Fibroblast of pulmonary artery (primary cell): ENCODE data around the gene HOXC11.

ENCODE experiments used
- DNase-seq: peaks from one replicate; pipeline ENCODE4 v3.0.0-alpha.2; 2010; ENCODE audit warnings: low read depth
- H3K4me3 ChIP-seq: replicated peaks from 2 replicates; pipeline ENCODE4 v1.5.1; 2011; ENCODE audit warnings: low read depth, mild to moderate bottlenecking, control low read depth, low read length, moderate library complexity
- CTCF ChIP-seq: IDR thresholded peaks from 2 replicates; pipeline ENCODE4 v1.5.1; 2011; ENCODE audit warnings: mild to moderate bottlenecking, control low read depth, low read length, inconsistent platforms; ENCODE audit errors: missing control alignments

Gene HOXC11

GRCh38 chr12:53960187-53961024 is 12.5 kb upstream of the HOXC11 start:
- no peak for DNase-seq
- H3K4me3 ChIP-seq: no peak overlapping the region
- no peak for TF ChIP-seq CTCF

GRCh38 chr12:53961025-53961761 is 11.7 kb upstream of the HOXC11 start:
- TF ChIP-seq CTCF: no peak
- DNase-seq: no peak
- H3K4me3 ChIP-seq: no peak overlapping the region

- H3K4me3 ChIP-seq: no peak overlapping the region
- no peak for DNase-seq
- TF ChIP-seq CTCF: no peak
These were observed 9.9 kb upstream of the HOXC11 start for GRCh38 chr12:53963005-53963404.

GRCh38 chr12:53963434-53964314 is 9.3 kb upstream of the HOXC11 start:
- no peak overlapping the region for H3K4me3 ChIP-seq
- TF ChIP-seq CTCF: no peak
- DNase-seq: no peak

DNA sequence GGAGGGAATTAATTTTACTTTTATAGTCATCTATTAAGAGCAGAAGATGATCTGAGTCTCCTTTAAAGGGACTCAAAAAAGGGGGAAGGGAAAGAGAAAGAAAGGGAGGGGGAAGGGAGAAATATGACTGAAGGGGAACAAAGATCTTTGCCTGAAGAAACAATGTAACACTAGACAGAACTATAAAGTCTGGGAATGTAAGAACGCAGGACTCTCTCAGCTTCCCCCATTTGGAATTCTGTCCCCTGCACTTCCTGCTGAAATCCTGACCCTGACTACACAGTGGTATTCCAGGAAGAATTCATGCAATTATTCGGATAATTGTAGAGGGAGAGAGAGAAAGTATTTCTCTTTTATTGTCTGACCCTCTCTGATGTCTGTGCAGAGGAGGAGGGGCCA is 8.6 kb upstream of the HOXC11 start:
- DNase-seq: no peak
- H3K4me3 ChIP-seq: no peak overlapping the region
- TF ChIP-seq CTCF: no peak

DNA sequence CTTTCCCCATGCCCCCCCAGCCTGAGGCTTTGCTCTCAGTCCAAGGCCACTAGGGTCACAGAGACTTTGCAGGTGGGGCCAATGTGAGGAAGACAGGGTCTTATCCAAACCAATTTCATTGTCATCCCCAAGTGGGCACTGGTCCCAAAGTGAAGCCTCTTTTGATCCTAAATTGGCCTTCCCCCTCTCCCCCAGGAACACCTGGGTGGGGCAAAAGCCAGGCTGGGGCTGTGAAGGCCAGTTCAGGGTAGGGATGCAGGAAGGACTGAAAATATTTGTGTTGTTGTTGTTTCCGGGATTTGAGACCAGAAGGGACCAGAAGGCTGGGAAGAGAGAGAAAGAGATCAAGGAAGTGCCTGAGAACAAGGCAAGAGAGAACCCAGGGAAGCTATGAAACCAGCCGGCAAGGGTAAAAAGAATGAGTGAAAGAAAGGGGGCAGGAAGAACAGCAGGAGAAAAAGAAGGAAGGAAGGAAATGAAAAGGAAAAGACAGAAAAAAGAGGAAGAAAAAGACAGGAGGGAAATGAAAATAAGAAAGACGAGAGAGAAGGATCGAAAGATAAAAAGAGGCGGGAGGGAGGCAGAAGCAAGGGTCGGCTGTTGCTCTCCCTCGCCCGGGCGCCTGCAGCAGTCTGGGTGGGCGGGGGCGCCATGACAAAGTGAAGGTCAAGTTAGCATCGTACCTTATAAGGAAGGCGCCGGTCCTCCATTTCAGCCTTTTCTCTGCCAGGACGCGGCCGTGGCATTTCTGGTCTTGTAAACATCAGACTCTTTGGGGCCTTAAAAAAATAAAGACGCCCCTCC is 7.4 kb upstream of the HOXC11 start:
- no peak for DNase-seq
- TF ChIP-seq CTCF: no peak
- H3K4me3 ChIP-seq: no peak overlapping the region
